SH-SY5Y (cell line): ENCODE data around the gene COL3A1.

Source experiments
- GATA2 ChIP-seq: IDR thresholded peaks from 2 replicates; pipeline ENCODE4 v1.6.1; 2011; ENCODE audit warnings: mild to moderate bottlenecking, low read depth, low read length
- GATA3 ChIP-seq: IDR thresholded peaks from 2 replicates; pipeline ENCODE4 v1.6.1; 2011; ENCODE audit warnings: low read depth, mild to moderate bottlenecking, low read length, moderate library complexity

DNA sequence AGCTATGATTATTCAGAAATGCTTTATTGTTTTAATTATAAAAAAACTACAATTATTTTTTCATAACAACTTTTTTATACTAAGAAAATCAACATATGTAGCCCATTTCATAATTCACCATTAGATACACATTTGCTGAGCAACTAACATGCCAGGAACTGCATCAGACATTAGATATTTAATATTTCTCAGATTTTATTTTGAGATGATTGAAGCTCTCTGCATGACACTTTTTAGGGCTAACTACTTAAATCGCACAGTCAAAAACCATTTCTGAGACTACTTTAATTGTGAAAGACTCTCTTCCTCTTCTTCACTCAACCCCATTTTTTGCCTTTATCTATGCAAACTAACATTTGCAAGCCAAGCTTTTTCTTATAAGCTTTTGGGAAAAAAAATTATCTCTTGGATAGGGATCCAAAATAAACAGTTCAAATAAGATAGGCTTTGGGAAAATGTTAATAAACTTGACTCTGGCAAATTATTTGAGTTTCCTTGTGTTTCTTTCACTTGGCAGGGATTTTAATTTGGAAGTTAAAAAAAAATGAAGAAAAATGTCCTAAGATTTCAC is 9.1 kb upstream of the COL3A1 start:
- TF ChIP-seq GATA3 = no peak
- TF ChIP-seq GATA2 = no peak
